HG02571 (cell line): Measurements from ENCODE around the gene CTRB1.
"Not testable (repeated sequence)": the region's sequence is repeated elsewhere in the genome, so short reads cannot be mapped to it uniquely, and the experiment has no call there.

Source experiments
- ATAC-seq: cut with Tn5 transposase; IDR thresholded peaks from one replicate; pipeline ENCODE4 v1.9.1; 2021; ENCODE audit warnings: mild to moderate bottlenecking, moderate library complexity; ENCODE audit not compliant: unreplicated experiment

Gene CTRB1

DNA sequence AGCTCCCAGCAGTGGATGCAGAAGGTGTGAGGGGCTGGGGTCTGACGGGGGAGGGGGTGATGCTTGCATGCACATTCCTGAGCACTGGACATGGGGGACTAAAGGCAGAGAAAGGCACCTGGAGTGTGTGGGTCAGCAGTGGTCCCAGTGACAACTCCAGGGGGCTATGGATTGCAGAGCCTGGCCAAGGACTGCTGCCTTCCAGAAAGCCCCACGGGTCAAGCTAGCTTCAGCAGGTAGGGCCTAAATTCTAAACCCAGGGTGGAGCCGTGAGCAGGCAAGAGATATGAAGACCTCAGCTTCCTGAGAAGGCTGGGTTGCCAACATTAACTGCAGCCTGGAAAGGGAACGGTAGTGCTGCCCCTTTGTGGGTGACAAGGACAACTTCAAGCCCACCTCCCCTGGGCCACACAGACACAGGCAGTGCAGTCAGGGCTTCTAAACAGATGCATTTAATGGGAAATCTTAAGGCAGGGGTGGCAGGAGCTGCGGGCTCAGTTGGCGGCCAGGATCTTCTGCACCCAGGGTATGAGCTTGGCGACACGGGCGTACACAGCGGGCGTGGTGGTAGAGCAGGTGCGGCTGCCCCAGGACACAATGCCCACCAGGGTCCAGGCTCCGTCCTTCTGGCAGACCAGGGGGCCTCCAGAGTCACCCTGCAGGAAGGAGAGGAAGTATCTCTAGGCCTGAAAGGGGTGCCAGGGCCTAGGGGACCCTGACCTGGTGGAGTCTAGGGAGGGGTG lies 14.9 kb upstream of the CTRB1 start:
- ATAC-seq, result no peak

DNA sequence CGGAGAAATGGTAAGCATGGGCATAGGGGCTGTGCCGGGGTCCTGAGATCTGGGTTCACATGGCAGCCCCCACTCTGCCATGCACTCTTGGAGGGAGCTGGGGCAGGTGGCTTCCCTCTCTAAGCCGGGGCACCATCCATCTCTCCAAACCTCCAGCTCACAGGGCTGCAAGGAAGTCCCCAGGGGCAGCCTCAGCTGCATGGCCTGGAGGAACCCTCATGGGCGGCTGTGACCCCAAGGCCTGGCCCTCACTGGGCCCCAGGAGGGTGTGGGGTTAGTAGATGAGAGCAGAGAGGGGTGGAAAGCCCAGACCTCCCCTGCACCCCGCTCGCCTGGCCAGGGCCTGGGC lies 14.4 kb upstream of the CTRB1 start:
- ATAC-seq, result no peak

DNA sequence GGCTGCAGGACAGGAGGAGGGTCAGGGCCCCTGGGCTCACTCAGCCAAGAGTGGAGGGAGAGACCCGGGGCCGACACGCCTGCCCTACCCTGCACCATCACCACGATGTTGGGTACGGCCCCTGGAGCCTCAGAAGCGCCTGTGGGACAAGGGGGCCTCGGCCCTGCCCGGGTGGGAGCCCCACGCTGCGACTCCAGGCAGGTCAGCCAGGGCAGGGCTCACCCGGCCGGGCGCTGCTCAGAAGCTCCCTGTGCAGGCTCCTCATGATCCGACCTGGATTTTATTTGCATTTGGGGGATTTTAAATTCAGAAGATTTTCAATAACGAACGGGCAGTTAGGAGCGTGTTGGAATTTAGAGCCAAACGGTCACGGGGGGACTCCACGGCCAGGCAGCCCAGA lies 13.9 kb upstream of the CTRB1 start:
- not testable (repeated sequence) for ATAC-seq

DNA sequence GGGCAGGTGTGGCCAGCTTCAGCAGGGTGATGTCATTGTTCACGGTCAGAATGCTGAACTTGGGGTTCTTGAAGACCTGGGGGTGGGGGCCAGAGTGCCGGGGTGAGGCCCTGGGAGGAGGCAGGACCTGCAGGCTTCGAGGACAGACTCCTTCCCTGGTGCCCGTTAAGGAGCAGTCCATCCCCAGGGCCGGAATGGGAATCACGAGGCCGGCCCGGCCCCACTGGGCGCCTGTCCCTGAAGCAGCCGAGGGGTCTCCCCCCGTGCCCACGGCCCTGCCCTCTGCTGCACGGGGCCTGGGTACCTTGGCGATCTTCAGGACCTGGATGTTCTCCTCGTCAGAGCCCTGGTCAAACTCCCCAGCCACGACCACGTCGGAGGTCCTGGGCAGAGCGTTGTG lies 13.3 kb upstream of the CTRB1 start:
- ATAC-seq, result not testable (repeated sequence)

DNA sequence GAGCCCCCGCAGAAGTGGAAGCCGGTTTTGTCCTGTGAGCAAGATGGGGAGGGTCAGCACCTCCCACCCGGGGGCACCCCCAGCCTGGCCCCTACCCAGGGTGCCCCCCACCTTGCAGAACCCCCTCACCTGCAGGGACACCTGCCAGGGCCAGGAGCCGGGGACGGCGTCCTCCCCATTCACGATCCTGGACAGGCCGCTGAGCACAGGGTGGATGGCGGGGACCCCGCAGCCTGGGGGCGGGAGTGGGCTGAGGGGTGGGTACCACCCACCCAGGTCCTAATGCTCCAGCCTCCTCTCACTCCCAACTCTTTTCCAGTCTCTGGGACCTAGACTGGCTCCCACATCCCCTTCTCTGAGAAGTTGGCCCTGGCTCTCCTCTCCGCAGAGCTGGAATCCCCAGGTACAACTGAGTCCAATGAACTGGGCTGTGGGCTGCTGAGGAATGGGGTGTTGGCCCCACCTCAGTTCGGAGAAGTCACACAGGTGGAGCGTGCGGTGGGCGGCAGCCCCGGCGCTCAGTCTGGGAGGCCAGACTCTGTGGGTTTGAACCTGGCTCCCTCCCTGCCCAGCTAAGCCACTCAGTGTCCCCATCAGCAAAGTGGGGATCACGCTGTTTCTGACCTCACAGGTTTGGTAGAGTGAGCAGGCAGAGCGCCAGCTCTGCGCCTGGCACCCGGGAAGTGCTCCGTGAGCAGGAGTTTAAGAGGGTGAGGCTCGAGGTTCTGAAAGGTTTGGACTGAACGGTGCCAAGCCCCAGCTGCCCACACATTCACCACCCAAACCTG lies 12.6 kb upstream of the CTRB1 start:
- not testable (repeated sequence) for ATAC-seq

DNA sequence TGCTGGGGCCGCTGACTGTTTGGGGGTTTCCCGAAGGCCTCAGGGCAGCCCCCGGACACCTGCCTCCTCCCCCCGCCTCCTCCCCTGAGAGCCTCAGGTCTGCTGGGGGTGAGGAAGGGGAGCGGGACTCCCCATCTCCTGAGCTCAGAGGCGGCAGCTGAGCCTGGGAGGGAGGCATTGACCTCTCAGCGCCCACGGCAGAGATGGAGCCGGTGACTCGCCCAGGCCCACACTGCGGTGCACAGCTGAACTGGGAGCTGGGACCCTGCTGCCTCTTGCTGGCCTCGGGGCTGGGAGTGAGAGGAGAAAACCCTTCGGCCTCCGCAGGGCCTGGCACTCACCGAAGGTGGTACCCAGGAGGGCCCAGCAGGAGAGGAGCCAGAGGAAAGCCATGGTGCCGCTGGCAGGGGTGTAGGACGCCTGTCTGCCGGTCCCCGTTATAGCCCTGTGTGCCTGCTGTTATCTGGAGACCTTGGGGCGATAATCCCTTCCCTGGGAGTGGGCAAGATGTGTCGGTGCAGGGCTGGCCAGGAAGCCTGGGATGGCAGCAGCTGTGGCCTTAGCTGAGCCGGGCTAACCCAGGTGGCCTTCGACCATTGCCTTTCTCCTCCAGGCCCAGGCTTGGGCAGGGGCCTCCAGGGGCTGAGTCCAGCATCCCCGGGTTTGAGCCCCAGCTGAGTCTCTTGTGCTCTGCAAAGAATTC lies 11.9 kb upstream of the CTRB1 start, which contains the start of gene CTRB2:
TSS of gene CTRB2 (minus strand) at position 413 of the 703 bp plus-strand sequence. CDS start at position 393, 20 bp downstream.
- no peak for ATAC-seq

DNA sequence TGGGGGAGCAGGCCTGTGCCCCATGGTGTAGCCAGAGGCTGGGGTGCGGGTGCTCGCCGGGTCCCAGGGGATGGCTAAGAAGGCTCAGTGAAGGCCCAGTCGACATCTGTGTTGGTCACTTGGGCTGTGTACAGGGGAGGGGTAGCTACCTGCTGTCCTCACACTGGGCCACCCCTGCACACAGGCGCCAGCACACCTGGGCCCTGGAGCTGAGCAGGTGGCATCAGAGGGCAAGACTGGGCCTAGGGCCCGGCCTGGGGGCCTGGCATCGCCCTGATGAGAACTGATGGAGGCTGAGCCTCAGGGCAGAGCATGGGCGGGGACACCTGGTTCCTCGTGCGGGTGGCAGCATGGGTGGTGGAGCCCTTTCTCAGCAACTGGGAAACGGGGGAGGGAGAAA lies 11.0 kb upstream of the CTRB1 start:
- ATAC-seq, result no peak

DNA sequence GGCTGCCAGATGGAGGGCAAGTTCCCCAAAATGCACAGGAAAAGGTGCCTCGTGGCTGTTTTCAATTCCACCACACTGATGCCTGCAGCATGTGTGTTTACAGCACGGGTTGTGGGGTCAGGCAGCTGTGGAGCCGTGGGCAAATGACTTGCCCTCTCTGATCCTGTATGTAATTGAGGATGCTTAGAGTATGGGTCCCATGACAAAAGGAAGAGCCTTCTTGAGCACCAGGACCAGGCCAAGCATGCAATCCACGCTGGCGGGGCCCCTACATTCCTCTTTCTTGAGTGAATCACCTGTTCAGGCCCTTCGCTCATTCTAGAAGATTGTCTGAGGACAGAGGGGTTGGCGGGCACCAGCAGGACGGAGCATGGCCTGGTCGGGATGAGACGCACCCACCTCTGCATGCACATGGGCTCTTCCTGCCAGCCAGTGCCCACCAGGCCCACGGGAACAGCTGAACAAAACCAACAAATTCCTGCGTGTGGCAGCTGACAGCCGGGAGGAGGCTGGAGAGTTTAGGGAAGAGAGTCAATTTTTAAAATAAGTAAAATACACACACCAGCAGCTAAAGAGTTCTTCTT lies 10.5 kb upstream of the CTRB1 start:
- no peak for ATAC-seq

DNA sequence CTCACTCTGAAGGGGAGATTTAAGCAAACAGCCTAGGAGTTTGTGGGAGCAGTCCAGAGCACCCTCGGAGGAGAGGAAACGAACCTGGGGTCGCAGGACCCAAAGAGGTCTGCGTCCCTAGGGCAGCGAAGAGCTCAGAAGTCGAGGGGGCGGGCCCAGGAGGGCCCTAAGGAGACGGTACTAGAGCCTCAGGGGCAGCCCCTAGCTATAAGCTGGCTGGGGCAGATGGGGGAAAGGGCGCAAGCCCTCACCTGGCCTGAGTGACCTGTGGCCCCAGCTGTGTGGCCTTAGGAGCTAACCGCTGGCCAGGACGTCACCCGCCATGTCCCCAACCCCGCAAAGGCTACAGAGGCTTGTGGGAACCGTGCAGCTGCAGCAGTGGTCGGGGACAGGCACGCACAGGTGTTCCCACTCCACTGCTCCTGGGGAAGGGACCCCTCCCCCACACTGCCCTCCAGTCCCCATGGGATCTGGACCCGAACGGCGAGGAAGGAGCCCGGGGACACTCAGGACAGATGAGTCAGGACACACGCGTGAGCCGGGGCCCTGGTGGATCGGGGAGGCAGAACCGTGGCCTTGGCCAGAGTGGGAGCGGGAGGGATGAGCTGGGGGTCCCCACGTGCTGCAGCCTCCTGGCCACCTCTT lies 9.8 kb upstream of the CTRB1 start:
- no peak for ATAC-seq

DNA sequence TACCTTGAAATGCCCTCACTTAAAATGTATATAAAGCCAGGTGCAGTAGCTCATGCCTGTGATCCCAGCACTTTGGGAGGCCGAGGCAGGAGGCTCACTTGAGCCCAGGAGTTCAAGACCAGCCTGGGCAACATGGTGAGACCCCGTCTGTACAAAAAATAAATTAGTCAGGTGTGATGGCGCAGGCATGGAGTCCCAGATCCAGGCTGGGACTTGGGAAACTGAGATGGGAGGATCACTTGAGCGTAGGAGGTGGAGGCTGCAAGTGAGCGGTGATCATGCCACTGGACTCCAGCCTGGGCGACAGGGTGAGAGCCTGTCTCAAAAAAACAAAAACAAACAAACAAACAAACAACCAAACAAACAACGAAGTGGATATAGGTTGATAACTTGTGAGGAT lies 9.3 kb upstream of the CTRB1 start:
- not testable (repeated sequence) for ATAC-seq

DNA sequence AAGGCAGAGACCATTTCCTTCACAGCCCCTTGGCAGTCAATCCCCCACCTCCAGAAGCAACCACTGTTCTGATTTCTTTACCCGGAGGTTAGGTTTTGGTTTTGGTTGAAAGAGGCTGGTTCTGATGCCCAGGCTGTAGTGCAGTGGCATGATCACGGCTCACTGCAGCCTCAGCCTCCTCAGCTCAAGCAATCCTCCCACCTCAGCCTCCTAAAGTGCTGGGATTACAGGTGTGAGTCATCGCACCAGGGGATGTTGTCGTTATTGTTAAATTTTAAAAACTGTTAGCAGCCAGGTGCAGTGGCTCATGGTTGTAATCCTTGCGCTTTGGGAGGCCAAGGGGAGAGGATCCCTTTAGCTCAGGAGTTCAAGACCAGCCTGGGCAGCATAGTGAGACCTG lies 8.8 kb upstream of the CTRB1 start:
- no peak for ATAC-seq

DNA sequence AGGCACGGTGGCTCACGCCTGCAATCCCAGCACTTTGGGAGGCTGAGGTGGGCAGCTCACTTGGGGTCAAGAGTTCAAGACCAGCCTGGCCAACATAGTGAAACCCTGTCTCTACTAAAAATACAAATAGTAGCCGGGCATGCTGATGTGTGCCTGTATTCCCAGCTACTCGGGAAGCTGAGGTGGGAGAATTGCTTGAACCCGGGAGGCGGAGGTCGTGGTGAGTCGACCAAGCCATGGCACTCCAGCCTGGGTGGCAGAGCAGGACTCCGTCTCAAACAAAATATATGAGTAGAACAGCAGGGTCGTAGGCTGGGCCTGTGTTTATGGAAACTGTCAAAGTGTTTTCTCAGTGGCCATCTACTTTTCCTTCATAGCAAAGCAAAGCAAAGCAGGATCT lies 7.5 kb upstream of the CTRB1 start:
- not testable (repeated sequence) for ATAC-seq

DNA sequence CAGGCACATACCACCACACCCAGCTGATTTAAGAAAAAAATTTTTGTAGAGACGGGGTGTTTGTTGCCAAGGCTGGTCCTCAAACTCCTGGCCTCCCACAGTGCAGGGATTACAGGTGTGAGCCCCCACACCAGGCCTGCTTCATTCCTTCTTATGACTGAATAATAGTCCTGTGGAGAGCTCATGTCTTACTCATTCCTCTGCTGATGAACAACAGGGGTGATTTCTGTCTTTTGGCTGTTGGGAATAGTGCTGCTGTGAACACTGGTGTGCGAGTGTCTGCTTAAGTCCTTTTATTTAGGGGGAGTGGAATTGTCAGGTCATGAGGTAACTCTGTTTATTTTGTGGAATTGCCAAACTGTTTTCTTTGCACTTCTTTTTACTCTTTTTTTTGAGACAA lies 2.7 kb upstream of the CTRB1 start:
- ATAC-seq, result no peak

DNA sequence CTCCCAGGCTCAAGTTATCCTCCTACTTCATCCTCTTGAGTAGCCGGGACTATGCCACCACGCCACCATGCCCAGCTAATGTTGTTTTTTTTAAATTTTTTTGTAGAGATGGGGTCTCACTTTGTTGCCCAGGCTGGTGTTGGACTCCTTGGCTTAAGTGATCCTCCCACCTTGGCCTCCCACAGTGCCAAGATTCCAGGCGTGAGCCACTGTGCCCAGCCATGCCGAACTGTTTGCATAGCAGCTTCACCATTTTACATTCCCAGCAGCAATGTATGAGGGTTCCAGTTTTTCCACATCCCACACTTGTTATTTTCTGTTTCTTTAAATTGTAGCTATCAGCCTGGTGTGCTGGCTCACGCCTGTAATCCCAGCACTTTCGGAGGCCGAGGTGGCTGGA lies 2.2 kb upstream of the CTRB1 start:
- no peak for ATAC-seq

DNA sequence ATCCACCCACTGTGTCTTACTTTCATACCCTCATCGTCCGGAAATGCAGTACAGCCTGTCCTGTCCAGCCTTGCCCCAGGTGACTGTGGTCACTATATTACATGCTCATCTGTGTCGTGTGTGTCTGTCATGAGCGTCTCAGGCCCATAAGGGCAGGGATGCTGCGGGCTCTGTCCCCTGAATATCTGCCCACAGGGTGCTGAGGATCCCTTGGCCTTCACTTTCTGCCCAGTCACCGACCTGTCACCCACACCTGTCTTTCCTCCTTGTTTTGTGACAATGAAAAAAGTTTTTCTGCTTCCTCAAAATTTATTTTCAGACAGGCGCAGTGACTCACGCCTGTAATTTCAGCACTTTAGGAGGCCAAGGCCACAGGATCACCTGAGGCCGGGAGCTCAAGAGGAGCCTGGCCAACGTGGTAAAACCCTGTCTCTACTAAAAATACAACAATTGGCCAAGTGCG lies 1.4 kb upstream of the CTRB1 start:
- ATAC-seq, result no peak

DNA sequence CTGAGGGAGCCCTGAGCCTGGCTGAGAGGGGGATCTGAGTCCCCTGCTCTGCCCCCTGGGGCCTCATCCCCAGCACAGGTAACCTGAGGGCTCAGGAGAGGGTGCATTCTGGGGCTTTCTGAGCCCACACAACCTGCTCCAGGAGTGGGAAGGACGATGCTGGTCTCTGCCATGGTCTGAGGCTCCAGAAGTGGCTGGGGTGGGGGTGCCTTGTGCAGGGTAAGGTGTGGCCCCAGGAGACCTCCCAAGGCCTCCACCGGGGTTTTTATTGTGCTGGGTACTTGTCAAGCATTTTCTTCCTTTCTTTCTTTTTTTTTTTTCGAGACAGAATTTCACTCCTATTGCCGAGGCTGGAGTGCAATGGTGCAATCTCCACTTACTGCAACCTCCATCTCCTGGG lies 300 bp downstream of the CTRB1 start:
- no peak for ATAC-seq

DNA sequence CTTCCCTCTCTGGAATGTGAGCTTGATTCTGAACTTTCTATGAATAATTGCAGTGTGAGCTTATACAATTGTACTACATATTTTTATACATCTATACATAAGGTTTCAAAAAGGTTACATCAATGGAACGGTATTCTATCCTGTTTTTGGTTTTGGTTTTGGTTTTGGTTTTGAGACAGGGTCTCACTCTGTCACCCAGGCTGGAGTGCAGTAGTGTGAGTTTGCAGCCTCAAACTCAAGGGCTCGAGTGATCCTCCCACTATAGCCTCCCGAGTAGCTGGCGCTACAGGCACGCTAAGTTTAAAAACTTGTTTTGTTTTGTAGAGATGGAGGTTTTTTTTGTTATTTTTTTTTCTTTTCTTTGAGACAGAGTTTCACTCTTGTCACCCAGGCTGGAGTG lies 1.1 kb downstream of the CTRB1 start:
- ATAC-seq, result no peak

DNA sequence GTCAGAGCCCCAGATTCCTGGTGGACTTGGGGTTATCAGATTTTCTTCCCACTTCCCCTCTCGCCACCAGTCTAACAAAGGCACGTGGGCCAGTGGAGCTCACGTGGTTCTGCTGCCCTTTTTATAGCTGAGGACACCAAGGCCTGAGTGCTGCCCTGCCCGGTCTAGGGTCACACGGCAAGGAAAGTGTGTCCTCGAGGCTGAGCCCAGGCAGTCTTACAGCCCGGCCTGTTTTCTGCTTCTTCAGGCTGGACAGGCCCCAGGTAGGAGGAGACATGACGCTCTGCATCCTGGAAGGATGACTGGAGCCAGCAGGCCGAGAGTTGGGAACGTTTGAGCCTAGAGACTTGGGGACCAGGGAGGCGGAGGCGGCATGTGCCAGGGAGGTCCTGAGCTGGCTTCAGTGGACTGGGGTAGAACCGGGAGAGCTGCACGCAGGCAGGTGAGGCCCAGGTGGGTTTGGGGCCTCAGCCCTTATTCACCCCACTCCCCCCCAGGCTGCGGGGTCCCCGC lies 3.5 kb downstream of the CTRB1 start:
- no peak for ATAC-seq

DNA sequence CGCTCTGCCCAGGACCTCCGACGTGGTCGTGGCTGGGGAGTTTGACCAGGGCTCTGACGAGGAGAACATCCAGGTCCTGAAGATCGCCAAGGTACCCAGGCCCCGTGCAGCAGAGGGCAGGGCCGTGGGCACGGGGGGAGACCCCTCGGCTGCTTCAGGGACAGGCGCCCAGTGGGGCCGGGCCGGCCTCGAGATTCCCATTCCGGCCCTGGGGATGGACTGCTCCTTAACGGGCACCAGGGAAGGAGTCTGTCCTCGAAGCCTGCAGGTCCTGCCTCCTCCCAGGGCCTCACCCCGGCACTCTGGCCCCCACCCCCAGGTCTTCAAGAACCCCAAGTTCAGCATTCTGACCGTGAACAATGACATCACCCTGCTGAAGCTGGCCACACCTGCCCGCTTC lies 4.3 kb downstream of the CTRB1 start:
- not testable (repeated sequence) for ATAC-seq

DNA sequence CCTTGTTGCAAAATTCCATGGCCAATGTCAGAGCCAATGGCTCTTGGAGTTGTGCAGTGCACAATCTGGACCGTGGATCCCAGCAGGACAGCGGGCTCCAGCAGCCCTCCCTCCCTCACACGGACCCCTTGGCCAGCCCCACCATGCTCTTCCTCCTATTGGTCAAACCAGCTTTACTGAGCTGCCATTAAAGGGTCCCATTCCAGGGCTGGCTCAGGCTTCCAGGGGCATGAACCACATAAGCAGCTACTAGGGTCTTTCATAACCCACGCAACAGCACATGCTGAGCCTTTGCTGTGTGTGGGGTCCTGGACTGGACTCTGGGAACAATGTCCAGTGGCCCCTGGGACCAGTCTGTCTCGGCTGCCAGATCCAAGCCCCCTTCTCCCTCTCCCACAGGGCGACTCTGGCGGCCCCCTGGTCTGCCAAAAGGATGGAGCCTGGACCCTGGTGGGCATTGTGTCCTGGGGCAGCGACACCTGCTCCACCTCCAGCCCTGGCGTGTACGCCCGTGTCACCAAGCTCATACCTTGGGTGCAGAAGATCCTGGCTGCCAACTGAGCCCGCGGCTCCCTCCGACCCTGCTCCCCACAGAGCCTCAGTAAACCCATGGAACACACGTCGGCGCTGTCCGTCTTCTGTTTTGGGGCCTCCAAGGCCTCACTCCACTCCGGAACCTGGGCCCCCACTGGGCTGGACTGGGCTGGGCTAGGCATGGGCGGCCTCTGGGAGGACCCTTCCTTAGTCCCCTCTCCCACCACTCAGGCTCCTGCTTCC lies 5.7 kb downstream of the CTRB1 start:
- no peak for ATAC-seq
